HEK293 (cell line): ENCODE results near the gene CAT.

Experiments
- HOXA7 ChIP-seq: sonication (generic); formaldehyde crosslinking; IDR thresholded peaks from 2 replicates; pipeline ENCODE4 v1.8.1; 2022; ENCODE audit warnings: missing genetic modification reagents, borderline replicate concordance
- ZBTB21 ChIP-seq: fragments of 450-650 bp; formaldehyde crosslinking; IDR thresholded peaks from 2 replicates; pipeline ENCODE4 v1.5.1; 2017; ENCODE audit warnings: missing biosample characterization, missing genetic modification characterization
- ZNF155 ChIP-seq: fragments of 450-650 bp; formaldehyde crosslinking; IDR thresholded peaks from 2 replicates; pipeline ENCODE4 v1.5.1; 2016; ENCODE audit warnings: missing biosample characterization, missing genetic modification characterization
- ZNF394 ChIP-seq: fragments of 450-650 bp; formaldehyde crosslinking; IDR thresholded peaks from 2 replicates; pipeline ENCODE4 v1.5.1; 2016; ENCODE audit warnings: missing biosample characterization, missing genetic modification characterization, mild to moderate bottlenecking, moderate library complexity, borderline replicate concordance
- ZNF514 ChIP-seq: fragments of 450-650 bp; formaldehyde crosslinking; IDR thresholded peaks from 2 replicates; pipeline ENCODE4 v1.5.1; 2016; ENCODE audit warnings: missing biosample characterization, missing genetic modification characterization
- ZNF558 ChIP-seq: fragments of 450-650 bp; formaldehyde crosslinking; IDR thresholded peaks from 2 replicates; pipeline ENCODE4 v1.5.1; 2016; ENCODE audit warnings: missing biosample characterization, missing genetic modification characterization
- ZNF585B ChIP-seq: fragments of 450-650 bp; formaldehyde crosslinking; IDR thresholded peaks from 2 replicates; pipeline ENCODE4 v1.5.1; 2016; ENCODE audit warnings: missing biosample characterization, missing genetic modification characterization
- ZNF610 ChIP-seq: fragments of 450-650 bp; formaldehyde crosslinking; IDR thresholded peaks from 2 replicates; pipeline ENCODE4 v1.5.1; 2016; ENCODE audit warnings: missing biosample characterization, missing genetic modification characterization, borderline replicate concordance
- TF ChIP-seq, protein P1 (sequence below): fragments of 450-650 bp; formaldehyde crosslinking; IDR thresholded peaks from 2 replicates; pipeline ENCODE4 v1.5.1; 2016; ENCODE audit warnings: missing biosample characterization, missing genetic modification characterization
- TF ChIP-seq, protein P2 (sequence below): fragments of 450-650 bp; formaldehyde crosslinking; IDR thresholded peaks from 2 replicates; pipeline ENCODE4 v1.5.1; 2016; ENCODE audit warnings: missing biosample characterization, missing genetic modification characterization
- TF ChIP-seq, protein P3 (sequence below): fragments of 450-650 bp; formaldehyde crosslinking; IDR thresholded peaks from 2 replicates; pipeline ENCODE4 v1.5.1; 2016; ENCODE audit warnings: missing biosample characterization, missing genetic modification characterization

DNA sequence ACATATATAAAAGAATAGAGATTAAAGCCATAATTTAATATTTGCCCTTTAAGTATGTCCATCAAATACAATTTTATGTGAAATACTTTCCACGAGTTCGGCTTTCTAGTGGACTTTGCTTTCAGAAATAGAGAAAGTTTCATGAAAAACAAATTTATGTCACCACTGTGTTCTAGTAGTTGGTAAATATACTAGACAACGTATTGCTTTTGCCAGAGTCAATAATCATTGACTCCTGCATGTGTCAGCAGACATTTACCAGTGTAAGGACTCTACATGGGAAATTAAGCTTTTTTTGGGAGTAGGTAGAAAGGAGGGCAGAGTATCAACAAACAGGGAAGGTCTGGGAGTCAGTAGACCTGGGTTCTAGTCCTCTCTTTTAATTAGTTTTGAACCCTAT lies 32.3 kb upstream of the CAT start:
- TF ChIP-seq, protein P1, sequence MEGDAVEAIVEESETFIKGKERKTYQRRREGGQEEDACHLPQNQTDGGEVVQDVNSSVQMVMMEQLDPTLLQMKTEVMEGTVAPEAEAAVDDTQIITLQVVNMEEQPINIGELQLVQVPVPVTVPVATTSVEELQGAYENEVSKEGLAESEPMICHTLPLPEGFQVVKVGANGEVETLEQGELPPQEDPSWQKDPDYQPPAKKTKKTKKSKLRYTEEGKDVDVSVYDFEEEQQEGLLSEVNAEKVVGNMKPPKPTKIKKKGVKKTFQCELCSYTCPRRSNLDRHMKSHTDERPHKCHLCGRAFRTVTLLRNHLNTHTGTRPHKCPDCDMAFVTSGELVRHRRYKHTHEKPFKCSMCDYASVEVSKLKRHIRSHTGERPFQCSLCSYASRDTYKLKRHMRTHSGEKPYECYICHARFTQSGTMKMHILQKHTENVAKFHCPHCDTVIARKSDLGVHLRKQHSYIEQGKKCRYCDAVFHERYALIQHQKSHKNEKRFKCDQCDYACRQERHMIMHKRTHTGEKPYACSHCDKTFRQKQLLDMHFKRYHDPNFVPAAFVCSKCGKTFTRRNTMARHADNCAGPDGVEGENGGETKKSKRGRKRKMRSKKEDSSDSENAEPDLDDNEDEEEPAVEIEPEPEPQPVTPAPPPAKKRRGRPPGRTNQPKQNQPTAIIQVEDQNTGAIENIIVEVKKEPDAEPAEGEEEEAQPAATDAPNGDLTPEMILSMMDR: no peak
- no peak for TF ChIP-seq ZBTB21
- TF ChIP-seq ZNF394: no peak
- no peak for TF ChIP-seq ZNF155 (tag by site-specific recombination)
- TF ChIP-seq, protein P2, sequence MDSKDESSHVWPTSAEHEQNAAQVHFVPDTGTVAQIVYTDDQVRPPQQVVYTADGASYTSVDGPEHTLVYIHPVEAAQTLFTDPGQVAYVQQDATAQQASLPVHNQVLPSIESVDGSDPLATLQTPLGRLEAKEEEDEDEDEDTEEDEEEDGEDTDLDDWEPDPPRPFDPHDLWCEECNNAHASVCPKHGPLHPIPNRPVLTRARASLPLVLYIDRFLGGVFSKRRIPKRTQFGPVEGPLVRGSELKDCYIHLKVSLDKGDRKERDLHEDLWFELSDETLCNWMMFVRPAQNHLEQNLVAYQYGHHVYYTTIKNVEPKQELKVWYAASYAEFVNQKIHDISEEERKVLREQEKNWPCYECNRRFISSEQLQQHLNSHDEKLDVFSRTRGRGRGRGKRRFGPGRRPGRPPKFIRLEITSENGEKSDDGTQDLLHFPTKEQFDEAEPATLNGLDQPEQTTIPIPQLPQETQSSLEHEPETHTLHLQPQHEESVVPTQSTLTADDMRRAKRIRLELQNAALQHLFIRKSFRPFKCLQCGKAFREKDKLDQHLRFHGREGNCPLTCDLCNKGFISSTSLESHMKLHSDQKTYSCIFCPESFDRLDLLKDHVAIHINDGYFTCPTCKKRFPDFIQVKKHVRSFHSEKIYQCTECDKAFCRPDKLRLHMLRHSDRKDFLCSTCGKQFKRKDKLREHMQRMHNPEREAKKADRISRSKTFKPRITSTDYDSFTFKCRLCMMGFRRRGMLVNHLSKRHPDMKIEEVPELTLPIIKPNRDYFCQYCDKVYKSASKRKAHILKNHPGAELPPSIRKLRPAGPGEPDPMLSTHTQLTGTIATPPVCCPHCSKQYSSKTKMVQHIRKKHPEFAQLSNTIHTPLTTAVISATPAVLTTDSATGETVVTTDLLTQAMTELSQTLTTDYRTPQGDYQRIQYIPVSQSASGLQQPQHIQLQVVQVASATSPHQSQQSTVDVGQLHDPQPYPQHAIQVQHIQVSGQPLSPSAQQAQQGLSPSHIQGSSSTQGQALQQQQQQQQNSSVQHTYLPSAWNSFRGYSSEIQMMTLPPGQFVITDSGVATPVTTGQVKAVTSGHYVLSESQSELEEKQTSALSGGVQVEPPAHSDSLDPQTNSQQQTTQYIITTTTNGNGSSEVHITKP: no peak
- TF ChIP-seq ZNF558 (tag by site-specific recombination): no peak
- TF ChIP-seq ZNF514 (tag by site-specific recombination): no peak
- TF ChIP-seq ZNF610 (tag by site-specific recombination): no peak
- TF ChIP-seq, protein P3, sequence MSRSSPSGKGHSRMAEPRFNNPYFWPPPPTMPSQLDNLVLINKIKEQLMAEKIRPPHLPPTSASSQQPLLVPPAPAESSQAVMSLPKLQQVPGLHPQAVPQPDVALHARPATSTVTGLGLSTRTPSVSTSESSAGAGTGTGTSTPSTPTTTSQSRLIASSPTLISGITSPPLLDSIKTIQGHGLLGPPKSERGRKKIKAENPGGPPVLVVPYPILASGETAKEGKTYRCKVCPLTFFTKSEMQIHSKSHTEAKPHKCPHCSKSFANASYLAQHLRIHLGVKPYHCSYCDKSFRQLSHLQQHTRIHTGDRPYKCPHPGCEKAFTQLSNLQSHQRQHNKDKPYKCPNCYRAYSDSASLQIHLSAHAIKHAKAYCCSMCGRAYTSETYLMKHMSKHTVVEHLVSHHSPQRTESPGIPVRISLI (tag by site-specific recombination): no peak
- TF ChIP-seq ZNF585B (tag by site-specific recombination): no peak
- no peak for TF ChIP-seq HOXA7 (CRISPR knock-in tag)
